GM20431 (cell line): ENCODE measurements around the gene ST6GALNAC4.

Source experiments
- in situ Hi-C: fragments of 300-500 bp; cut with MseI, MboI; formaldehyde crosslinking; loops from one replicate; pipeline ENCODE4 v1.15.0; 2020; ENCODE audit warnings: low sequenced_read_pairs; ENCODE audit not compliant: unreplicated experiment

Gene ST6GALNAC4

GRCh38 chr9:127916720-127917581, at the start of gene ST6GALNAC4:
Gene ST6GALNAC4, minus strand, starts transcription at chr9:127917041. Its CDS starts 622 bp downstream, at chr9:127916419.
- in situ Hi-C loops: no loop called here

DNA sequence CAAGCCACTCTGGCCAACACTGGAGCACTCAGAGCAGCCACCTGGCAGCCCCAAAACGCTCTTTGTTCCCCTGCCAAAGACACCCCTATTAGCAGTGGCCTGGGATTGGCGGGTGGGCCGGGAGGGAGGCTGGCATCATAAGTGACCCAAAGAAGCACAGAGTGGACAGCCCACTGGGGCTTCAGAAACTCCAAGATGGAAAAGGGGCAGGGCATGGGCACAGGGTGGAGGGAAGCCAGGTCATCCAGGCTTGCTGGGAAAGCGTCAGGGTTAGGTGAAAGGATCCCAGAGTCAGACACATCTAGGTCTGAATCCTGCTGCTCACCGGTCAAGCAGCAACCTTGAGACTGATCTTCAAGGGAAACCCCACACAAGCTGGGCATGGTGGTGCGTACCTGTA, 49.1 kb upstream of the ST6GALNAC4 start:
- in situ Hi-C loops: no loop called here

GRCh38 chr9:127963359-127964064, 46.7 kb upstream of the ST6GALNAC4 start:
- in situ Hi-C loops: no loop called here

- in situ Hi-C loops: no loop called here
Observed at GRCh38 chr9:127963041-127963358, 46.2 kb upstream of the ST6GALNAC4 start.

- in situ Hi-C loops: no loop called here
Observed at GRCh38 chr9:127962278-127962677, 45.4 kb upstream of the ST6GALNAC4 start.

DNA sequence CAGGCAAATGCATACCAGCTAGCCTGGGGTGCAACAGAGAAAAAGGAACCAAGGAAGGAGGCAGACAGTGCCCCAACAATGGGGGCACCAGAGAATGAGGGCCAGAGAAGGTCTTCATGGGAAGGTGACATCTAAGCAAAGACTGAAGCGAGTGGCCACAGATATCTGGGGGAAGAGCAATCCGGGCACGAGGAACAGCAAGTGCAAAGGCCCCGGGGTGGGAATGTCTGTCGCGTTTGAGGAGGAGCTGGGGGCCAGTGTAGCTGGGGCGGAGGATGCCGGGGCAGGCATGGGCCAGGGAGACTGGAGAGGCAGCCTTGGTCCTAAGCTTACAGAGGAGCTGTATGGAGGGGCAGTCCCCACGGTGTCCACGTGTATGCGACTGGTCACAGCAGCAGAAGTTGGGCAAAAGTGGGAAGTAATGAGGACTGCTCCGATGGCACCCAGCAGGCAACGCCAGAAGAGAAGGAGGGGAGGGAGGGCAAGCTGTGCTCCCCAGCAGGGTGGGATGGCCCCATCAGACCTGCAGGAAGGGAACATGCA, 44.8 kb upstream of the ST6GALNAC4 start:
- in situ Hi-C loops: no loop called here

- in situ Hi-C loops: no loop called here
Observed at GRCh38 chr9:127961155-127961490, 44.3 kb upstream of the ST6GALNAC4 start.

- in situ Hi-C loops: no loop called here
Observed at GRCh38 chr9:127960410-127961154, 43.7 kb upstream of the ST6GALNAC4 start.

DNA sequence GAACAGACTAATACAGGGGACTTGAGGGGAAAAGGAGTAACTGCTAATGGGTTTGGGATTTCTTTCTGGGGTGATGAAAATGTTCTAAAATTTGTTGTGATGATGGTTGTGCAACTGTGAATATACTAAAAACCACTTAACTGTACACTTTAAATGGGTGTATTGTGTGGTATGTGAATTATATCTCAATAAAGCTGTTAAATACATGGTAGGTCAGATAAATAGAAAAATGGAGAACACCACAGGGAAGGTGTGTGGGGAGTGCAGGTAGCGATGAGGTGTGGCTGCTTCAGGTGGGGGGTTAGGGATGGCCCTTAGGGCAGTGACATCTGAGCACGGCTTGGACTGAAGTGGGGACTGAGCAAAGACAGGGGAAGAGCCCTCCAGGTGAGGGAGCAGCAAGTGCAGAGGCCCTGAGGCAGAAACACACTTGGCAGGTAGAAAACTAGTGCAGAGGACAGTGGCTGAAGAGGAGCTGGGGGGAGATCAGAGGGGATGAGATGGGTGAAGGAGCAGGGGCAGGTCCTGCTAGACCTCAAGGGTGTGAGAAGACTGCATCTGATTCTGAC, 43.1 kb upstream of the ST6GALNAC4 start:
- in situ Hi-C loops: no loop called here

DNA sequence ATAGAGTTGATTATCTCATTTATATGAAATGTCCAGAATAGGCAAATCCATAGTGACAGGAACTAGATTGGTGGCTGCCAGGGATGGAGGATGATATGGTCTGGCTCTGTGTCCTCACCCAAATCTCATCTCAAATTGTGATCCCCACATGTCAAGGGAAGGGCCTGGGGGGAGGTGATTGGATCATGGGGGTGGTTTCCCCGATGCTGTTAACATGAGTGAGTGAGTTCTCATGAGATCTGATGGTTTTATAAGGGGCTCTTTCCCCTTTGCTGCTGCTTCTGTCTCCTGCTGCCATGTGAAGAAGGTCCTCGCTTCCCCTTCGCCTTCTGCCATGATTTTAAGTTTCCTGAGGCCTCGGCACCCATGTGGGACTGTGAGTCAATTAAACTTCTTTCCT, 42.6 kb upstream of the ST6GALNAC4 start:
- in situ Hi-C loops: no loop called here

- in situ Hi-C loops: no loop called here
Observed at GRCh38 chr9:127958728-127959127, 41.9 kb upstream of the ST6GALNAC4 start.

DNA sequence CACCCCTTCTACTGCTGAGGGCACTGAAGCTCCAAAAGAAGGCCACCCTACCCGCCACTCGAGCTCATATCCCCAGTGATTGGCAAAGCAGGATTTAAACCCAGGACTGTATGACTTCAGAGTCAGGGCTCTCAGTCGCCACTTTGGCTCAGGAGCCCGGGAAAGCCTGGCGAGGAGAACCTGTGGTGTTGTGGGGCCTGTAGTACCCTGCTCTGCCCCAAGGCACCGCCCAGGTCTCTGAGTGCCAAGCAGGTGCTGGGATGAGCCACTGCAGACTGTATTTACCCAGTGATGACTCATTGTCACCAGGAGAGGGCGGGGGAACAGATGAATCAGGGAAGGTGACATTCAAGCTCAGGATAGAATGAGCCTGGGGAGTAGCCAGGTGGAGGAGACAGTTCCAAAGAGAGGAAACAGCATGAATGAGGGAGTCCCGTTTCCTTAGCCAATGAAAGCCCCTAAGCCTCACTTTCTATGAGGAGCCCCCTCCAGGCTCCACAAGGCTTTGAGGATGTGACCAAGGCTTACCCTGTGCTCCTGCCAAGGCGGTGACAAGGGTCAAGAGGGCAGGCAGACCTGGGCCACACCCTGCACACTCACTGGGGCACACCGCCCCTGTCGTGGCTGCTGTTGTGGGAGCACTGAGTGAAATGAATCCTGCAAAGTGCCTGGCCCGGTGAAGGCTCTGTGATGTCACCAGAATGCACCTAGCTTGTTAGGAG, 38.6 kb upstream of the ST6GALNAC4 start:
- in situ Hi-C loops: no loop called here

GRCh38 chr9:127954831-127955293, 38.0 kb upstream of the ST6GALNAC4 start:
- in situ Hi-C loops: no loop called here

GRCh38 chr9:127953768-127954505, 37.1 kb upstream of the ST6GALNAC4 start:
- in situ Hi-C loops: no loop called here

GRCh38 chr9:127953154-127953553, 36.3 kb upstream of the ST6GALNAC4 start:
- in situ Hi-C loops: no loop called here

DNA sequence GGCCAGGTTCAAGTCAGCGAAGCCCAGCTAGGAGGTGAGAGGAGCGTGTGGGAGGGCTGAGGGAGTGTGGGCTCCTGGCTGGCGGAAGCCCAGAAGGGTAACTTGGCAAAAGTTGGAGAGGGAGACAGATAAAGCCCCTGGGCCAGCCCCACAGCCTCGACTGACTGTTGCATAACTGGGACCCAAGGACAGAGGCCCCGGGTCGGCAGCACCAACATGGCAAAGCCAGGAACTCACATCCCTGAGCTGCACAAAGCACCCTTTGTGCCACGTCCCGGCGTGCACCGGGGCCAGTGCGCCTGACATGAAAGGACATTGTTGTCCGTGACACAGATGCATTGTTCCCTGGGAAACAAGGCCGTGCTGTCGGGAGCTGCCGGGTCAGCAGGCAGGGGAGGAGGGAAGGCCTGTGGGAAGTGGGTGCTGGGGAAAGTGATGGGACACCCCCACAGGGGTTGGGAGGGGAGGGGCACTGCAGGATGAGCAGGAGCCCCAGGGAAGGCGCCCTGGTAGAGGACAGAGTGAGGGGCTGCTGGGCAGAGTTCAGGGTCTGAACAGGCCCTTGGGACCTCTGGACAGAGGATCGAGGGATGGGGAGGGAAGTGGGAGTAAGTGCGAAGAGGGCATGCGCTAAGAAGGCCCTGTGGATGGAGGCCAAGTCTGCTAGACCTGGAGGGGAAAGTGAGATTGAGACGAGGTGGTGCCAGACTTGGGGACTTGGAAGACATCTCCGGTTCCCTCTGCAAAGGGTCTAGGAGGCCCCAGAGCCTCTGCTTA, 33.9 kb upstream of the ST6GALNAC4 start:
- in situ Hi-C loops: no loop called here

DNA sequence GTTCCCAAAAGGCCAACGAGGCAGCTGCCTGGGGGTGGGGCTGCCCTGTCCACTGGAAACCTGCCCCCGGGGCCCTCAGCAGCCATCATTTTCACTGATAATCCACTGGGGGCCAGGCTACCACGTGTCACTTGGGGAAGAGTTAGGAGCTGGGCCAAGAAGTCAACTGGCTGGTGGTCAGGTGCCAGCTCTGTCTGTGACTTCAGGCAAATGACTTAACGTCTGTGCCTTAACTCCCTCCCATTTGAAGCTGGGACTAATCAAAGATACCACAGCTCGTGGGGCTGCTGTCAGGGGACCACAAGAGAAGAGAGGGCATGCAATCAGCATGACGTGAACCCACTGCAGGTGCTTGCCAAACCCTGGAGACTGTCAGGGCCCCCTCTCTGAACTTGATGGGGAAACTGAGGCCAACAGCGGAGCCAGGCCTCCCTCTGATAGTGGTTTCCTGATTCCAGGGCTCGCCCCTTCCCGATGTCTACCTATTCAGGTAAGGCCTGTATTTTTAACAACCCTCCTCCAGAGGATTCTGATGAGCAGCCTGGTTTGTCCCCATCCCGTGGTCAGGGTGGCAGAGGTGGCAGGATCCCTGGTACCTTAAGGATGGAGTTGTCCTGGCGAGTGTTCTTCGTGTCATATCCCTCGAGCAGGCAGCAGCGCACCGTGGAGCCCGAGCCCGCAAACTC, 33.1 kb upstream of the ST6GALNAC4 start:
- in situ Hi-C loops: no loop called here
